HG03064 (cell line): ENCODE data around the gene TBC1D16.

Source experiments
- ATAC-seq: cut with Tn5 transposase; IDR thresholded peaks from one replicate; pipeline ENCODE4 v1.9.1; 2021; ENCODE audit warnings: low read depth; ENCODE audit not compliant: unreplicated experiment

The TBC1D16 gene

GRCh38 chr17:79954281-79955166, 81.1 kb downstream of the TBC1D16 start:
- ATAC-seq = no peak

DNA sequence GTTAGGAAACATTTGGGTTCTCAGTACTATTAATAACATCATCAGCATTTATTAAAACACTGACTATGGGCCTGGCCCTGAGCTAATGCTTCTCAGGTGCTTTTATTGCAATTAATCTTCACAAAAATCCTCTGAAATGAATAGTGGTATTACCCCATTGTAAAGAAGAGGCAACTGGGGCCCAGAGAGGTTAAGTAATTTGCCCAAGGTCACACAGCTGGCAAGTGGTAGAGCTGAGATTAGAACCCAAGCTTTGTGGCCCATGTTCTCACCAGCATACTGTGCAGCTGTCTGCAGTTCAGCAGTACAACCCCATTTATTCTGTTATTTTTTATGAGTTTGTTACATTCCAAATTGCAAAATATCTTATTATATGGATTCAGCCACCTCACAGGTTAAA, 82.3 kb downstream of the TBC1D16 start:
- ATAC-seq = no peak

- ATAC-seq = no peak
Observed at GRCh38 chr17:79952901-79953300, 82.8 kb downstream of the TBC1D16 start.

DNA sequence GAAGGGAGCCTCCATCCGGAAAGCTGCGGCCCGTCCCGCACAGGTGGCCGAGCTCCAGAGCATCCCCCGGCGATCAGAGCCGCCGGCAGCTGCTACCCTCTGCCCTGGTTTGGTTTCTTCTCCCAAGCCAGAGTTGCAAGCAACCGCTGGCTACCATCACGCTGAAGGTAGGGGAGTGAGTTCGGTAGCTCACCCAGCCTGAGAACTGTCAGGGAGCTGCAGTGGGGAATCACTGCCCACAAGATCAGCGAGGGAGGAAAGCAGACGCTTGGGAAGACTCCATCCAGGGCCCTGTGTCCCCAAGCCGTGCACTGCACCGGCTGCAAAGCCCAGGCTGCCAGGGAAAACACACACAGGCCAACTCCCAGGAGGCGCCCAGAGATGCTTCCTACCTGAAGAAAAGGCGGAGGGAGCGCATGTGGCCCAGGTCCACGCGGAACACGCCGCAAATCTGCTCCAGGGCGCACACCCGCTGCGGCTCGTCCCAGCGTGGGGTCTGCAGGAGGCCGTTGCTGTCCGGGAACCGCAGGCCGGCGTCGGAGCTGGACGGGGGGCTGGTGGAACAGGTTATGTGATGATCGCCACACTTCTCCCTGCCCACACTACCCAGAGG, 83.3 kb downstream of the TBC1D16 start:
- no peak for ATAC-seq

DNA sequence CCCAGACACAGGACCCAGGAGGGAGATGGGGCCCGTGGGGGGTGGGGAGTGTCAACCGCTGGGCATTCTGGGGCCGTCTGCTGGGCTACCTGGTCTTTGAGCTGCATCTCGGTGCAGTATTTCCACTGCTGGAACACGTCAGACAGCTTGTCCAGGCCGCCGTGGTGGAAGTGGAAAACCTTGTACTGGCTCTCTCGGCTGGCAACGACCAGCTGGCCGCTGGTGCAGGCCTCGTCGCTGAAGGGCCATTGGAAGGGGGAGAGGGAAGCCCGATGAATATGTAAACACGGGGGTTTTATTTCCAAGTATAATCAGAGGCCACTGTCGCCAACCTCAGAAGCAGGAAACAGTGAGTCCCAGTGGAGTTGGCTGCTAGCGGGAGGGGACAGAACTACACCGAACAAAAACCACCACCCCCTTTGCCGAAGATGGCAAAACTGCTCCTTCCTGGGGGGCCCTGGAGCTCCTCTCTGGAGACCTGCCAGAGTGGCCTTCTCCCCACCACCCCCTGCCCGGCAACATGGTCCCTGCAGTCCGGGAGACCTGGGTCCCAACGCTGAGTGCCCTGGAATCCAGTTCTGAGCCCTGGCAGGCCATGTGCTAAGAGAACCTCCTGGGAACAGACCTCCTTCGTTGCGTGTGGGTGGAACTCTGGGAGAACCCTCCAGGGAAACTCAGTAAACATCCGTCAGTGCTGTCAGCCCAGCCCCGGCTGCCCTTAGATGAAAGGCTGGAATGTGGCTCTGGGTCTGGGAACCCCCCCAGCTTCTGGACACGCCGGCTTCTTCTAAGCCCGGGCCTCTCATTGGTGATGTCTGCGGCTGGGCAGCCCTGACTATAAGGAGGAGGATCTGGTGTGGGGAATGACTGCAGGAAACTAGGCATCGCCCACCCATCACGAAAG, 84.1 kb downstream of the TBC1D16 start:
- ATAC-seq = no peak

GRCh38 chr17:79950751-79951150, 84.9 kb downstream of the TBC1D16 start:
- no peak for ATAC-seq

DNA sequence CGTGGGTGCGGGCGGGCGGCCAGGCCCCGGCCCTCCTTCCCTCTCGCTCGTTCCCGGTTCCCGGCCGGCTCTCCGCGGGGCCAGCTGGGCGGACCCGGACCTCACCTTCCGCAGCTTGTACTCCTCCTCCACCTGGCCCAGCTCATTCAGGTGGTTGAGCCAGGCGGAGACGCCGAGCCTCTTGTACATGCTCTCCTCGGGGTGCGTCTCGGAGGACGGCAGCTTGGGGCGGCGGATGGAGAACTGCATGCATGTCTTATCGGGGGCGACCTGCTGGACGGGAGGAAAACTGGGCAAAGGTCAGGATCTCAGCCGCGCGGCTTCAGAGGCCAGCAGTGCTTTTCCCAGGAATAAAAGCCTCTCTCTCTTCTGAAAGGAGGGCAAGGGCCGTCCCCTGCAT, 85.4 kb downstream of the TBC1D16 start:
- ATAC-seq = no peak

- no peak for ATAC-seq
Observed at GRCh38 chr17:79949656-79950209, 85.9 kb downstream of the TBC1D16 start.

GRCh38 chr17:79948945-79949655, 86.6 kb downstream of the TBC1D16 start:
- no peak for ATAC-seq

GRCh38 chr17:79948406-79948944, 87.2 kb downstream of the TBC1D16 start:
- no peak for ATAC-seq

- ATAC-seq = no peak
Observed at GRCh38 chr17:79947351-79948031, 88.2 kb downstream of the TBC1D16 start.

DNA sequence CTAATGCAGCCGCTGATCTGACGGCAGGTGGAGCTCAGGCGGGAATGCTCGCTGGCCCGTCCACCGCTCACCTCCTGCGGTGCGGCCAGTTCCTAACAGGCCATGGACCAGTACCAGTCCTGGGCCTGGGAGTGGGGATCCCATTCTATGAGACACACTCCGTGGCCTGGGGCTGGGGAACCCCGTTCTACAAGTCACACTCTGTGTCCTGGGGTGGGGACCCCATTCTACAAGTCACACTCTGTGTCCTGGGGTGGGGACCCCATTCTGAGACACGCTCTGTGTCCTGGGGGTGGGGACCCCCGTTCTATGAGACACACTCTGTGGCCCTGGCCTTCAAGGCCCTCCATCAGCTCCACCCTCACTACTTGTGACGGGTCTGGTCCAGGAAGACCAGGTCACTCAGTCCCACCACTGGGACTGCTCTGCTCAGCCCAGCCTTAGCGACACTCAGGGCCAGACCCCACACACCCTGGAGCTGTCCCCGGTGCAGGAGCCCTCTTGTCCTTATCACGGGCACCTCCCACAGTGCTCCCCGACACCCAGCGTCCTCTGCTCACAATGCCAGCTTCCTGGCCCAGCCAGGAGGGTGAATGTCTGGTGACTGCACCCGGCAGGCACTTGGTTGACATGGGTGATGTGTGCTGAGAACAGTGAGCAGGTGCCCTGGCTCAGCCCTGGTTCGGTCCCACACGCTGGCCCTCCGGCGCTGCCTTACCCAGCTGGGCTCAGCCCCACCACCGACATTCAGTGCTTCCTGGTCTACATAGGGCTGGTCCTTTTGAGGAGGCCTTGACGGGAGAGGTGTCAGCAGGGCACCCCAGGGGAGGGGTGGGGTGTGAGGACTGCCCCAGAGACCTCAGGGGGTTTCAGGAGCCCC, 89.1 kb downstream of the TBC1D16 start:
- ATAC-seq = no peak

DNA sequence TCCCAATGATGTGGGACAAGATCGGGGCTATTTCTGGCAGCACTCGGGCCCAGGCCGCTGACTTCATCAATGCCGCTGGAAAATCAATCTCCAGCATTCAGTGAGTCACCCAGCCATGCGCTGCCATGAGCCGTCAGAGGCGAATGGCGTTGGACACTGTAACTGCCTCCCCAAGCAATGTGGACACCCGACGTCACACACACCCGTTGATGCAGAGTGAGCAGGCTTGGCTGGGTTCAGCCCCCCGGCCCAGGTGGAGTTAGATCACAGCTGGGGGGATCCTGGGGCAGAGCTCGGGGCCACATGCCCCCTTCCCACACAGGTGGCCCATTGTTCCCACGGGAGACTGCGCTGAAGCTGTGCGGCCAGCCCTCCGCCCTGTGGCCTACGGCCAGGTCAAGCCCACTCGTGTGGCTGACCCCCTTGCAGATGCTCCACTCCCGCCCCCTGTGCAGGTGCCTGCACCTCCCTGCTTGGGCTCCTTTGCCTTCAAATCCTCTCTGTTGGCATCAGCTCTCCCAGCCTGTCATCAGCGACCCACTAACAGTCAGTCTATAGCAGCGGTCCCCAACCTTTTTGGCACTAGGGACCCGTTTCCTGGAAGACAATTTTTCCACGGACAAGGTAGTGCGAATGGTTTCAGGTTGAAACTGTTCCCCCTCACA, 89.9 kb downstream of the TBC1D16 start:
- ATAC-seq = no peak

DNA sequence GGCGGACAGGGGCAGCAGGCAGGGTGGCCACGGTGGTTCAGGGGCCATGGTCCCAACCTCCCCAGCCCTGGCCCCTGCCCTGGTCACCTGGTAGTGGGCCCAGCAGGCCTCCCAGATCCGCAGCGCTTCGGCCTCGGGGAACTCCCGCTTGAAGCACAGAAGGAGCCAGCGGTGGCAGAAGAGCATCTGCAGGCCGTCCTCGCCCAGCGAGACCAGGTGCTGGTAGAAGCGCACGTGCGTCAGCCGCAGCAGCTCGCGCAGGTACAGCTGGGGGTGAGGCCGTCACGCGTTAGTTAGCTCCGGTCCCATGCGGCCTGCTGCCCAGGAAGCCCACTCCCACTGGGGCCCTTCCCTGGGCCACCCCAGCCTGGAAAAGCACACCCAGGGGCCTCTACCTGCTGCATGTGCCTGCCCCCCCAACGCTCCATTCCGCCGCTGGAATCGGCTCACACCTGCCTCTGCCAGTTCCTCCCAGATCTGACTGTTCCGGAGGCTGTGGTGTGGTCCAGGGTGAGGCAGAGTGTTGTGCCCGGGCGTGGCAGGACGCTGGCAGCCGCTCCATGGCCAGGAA, 90.8 kb downstream of the TBC1D16 start:
- ATAC-seq = no peak

GRCh38 chr17:79944251-79944812, 91.3 kb downstream of the TBC1D16 start:
- ATAC-seq = no peak

- ATAC-seq = no peak
Observed at GRCh38 chr17:79943347-79944241, 92.1 kb downstream of the TBC1D16 start.
